Measurements from ENCODE around the gene HEBP2. TPM values are rescaled to one million over a fixed set of nuclear protein-coding genes. Genes with fewer than 3 reads are reported as not detected.

HEBP2 gene
- total RNA-seq, 1 donor: 35.8 TPM

- H3K27ac ChIP-seq (ENCODE audit: low read depth, low read length): no peak overlapping the region
- H4K20me1 ChIP-seq (ENCODE audit: insufficient read depth, low read length): no peaks in the 10 kb centered on the region
- no peaks in the 10 kb centered on the region for H3K27me3 ChIP-seq (ENCODE audit: insufficient read depth, low read length)
- H3K36me3 ChIP-seq (ENCODE audit: insufficient read depth, low read length): no peaks in the 10 kb centered on the region
- DNase-seq (ENCODE audit: insufficient read length, low spot score, missing footprints): no peak
- H3K9me3 ChIP-seq (ENCODE audit: low read depth, low read length): no peaks in the 10 kb centered on the region
- no peak overlapping the region for H3K4me3 ChIP-seq (ENCODE audit: insufficient read depth, low read length)
- no peaks in the 10 kb centered on the region for H3K79me2 ChIP-seq (ENCODE audit: insufficient read depth, low read length)
- no peak for TF ChIP-seq CTCF (IDR thresholded peaks at IDR 0.05; ENCODE audit: extremely low read depth, low read depth, low read length)
- H3K4me1 ChIP-seq (ENCODE audit: insufficient read depth, low read length): no peaks in the 10 kb centered on the region
- no peak overlapping the region for H2AFZ ChIP-seq (ENCODE audit: low read length)
- no peak overlapping the region for H3K4me2 ChIP-seq (ENCODE audit: insufficient read depth, low read length)
Measured at GRCh38 chr6:138397128-138398122, 6.6 kb upstream of the HEBP2 start.

- TF ChIP-seq CTCF (IDR thresholded peaks at IDR 0.05; ENCODE audit: extremely low read depth, low read depth, low read length): no peak
- H3K4me3 ChIP-seq (ENCODE audit: insufficient read depth, low read length): no peak overlapping the region
- H3K36me3 ChIP-seq (ENCODE audit: insufficient read depth, low read length): no peaks in the 10 kb centered on the region
- H3K4me1 ChIP-seq (ENCODE audit: insufficient read depth, low read length): peaks cover 7% of the 10 kb centered on the region
- DNase-seq (ENCODE audit: insufficient read length, low spot score, missing footprints): no peak
- H3K27me3 ChIP-seq (ENCODE audit: insufficient read depth, low read length): no peaks in the 10 kb centered on the region
- no peak overlapping the region for H3K4me2 ChIP-seq (ENCODE audit: insufficient read depth, low read length)
- H2AFZ ChIP-seq (ENCODE audit: low read length): no peak overlapping the region
- no peaks in the 10 kb centered on the region for H3K79me2 ChIP-seq (ENCODE audit: insufficient read depth, low read length)
- no peaks in the 10 kb centered on the region for H3K9me3 ChIP-seq (ENCODE audit: low read depth, low read length)
- H3K27ac ChIP-seq (ENCODE audit: low read depth, low read length): no peak overlapping the region
- H4K20me1 ChIP-seq (ENCODE audit: insufficient read depth, low read length): peaks cover 1% of the 10 kb centered on the region
Measured at GRCh38 chr6:138400326-138400725, 3.7 kb upstream of the HEBP2 start.

- H4K20me1 ChIP-seq (ENCODE audit: insufficient read depth, low read length): peaks cover 2% of the 10 kb centered on the region
- peaks cover 14% of the 10 kb centered on the region for H3K36me3 ChIP-seq (ENCODE audit: insufficient read depth, low read length)
- peaks cover 8% of the 10 kb centered on the region for H3K4me1 ChIP-seq (ENCODE audit: insufficient read depth, low read length)
- no peak overlapping the region for H3K4me3 ChIP-seq (ENCODE audit: insufficient read depth, low read length)
- no peaks in the 10 kb centered on the region for H3K79me2 ChIP-seq (ENCODE audit: insufficient read depth, low read length)
- H3K27me3 ChIP-seq (ENCODE audit: insufficient read depth, low read length): no peaks in the 10 kb centered on the region
- no peak for TF ChIP-seq CTCF (IDR thresholded peaks at IDR 0.05; ENCODE audit: extremely low read depth, low read depth, low read length)
- no peak overlapping the region for H3K4me2 ChIP-seq (ENCODE audit: insufficient read depth, low read length)
- no peak overlapping the region for H3K27ac ChIP-seq (ENCODE audit: low read depth, low read length)
- no peak overlapping the region for H2AFZ ChIP-seq (ENCODE audit: low read length)
- no peak for DNase-seq (ENCODE audit: insufficient read length, low spot score, missing footprints)
- H3K9me3 ChIP-seq (ENCODE audit: low read depth, low read length): no peaks in the 10 kb centered on the region
Measured at GRCh38 chr6:138401960-138402837, 1.8 kb upstream of the HEBP2 start.
